Naive thymus-derived CD4-positive, alpha-beta T cell (primary cell): ENCODE data around the gene GEMIN4. TPM values are rescaled to one million over a fixed set of nuclear protein-coding genes. Genes with fewer than 3 reads are reported as not detected.

ENCODE experiments used
- ATAC-seq: fragments of 150-1000 bp; cut with Tn5 transposase; 2 replicates; pipeline ENCODE4 v1.10.0; 2021; ENCODE audit warnings: mild to moderate bottlenecking, moderate library complexity
- CTCF ChIA-PET: fragments of 350-600 bp; sonication (Branson Sonifier 250); formaldehyde crosslinking; loops from one replicate; lab custom pipeline; 2021; ENCODE audit warnings: antibody characterized with exemption; lab: Charles Lee
- POLR2A ChIA-PET: fragments of 350-600 bp; sonication (Branson Sonifier 250); formaldehyde crosslinking; loops from one replicate; lab custom pipeline; 2021; ENCODE audit warnings: antibody characterized with exemption, inconsistent platforms; lab: Charles Lee
- DNase-seq, 9 donors: peaks; one replicate each; pipeline versions ENCODE4 v3.0.0 to v3.0.0-alpha.2; 2020 to 2022; ENCODE audit warnings: mixed read lengths in 1 of 9
- H3K27ac ChIP-seq: one replicate; pipeline ENCODE4 v1.7.0; 2013; ENCODE audit warnings: mild to moderate bottlenecking, low read depth, low read length, moderate library complexity
- H3K27me3 ChIP-seq, 2 donors: one replicate each; pipeline ENCODE4 v1.7.0; 2013; ENCODE audit warnings: low read length in 2 of 2, mild to moderate bottlenecking in 2 of 2, moderate library complexity in 2 of 2; ENCODE audit not compliant: control insufficient read depth in 2 of 2, insufficient read depth in 2 of 2
- H3K36me3 ChIP-seq, 3 experiments: 1 replicate in 2 of 3; 2 replicates in 1 of 3; pipeline ENCODE4 v1.7.0; 2013; ENCODE audit warnings: low read length in 3 of 3, mild to moderate bottlenecking in 3 of 3, moderate library complexity in 1 of 3; ENCODE audit not compliant: insufficient read depth in 3 of 3, control insufficient read depth in 2 of 3
- H3K4me1 ChIP-seq, 2 donors: one replicate each; pipeline ENCODE4 v1.7.0; 2013; ENCODE audit warnings: low read length in 2 of 2, mild to moderate bottlenecking in 2 of 2, moderate library complexity in 1 of 2; ENCODE audit not compliant: control insufficient read depth in 2 of 2, insufficient read depth in 2 of 2
- H3K4me3 ChIP-seq: 2 replicates; pipeline ENCODE4 v1.7.0; 2013; ENCODE audit warnings: mild to moderate bottlenecking, low read length
- H3K9me3 ChIP-seq, 3 experiments: 1 replicate in 2 of 3; 2 replicates in 1 of 3; pipeline ENCODE4 v1.7.0; 2013; ENCODE audit warnings: low read length in 3 of 3; ENCODE audit not compliant: control insufficient read depth in 2 of 3
- H3K27ac Mint-ChIP-seq, 9 donors: one replicate each; pipeline ENCODE4 v1.8.0; 2020 to 2022; ENCODE audit warnings: mixed read lengths in 9 of 9, mild to moderate bottlenecking in 8 of 9, moderate library complexity in 5 of 9, inconsistent platforms in 2 of 9
- H3K27me3 Mint-ChIP-seq, 5 donors: one replicate each; pipeline ENCODE4 v1.8.0; 2021 to 2022; ENCODE audit warnings: mixed read lengths in 5 of 5, mild to moderate bottlenecking in 1 of 5
- H3K36me3 Mint-ChIP-seq, 5 donors: one replicate each; pipeline ENCODE4 v1.8.0; 2020 to 2022; ENCODE audit warnings: mixed read lengths in 5 of 5, mild to moderate bottlenecking in 3 of 5, inconsistent platforms in 1 of 5
- H3K4me1 Mint-ChIP-seq, 7 donors: one replicate each; pipeline ENCODE4 v1.8.0; 2020 to 2022; ENCODE audit warnings: mixed read lengths in 7 of 7, mild to moderate bottlenecking in 3 of 7, inconsistent platforms in 1 of 7
- H3K4me3 Mint-ChIP-seq, 10 donors: one replicate each; pipeline ENCODE4 v1.8.0; 2020 to 2022; ENCODE audit warnings: mild to moderate bottlenecking in 10 of 10, mixed read lengths in 10 of 10, moderate library complexity in 6 of 10, inconsistent platforms in 2 of 10
- H3K9me3 Mint-ChIP-seq, 11 donors: one replicate each; pipeline ENCODE4 v1.8.0; 2020 to 2022; ENCODE audit warnings: mixed read lengths in 11 of 11, mild to moderate bottlenecking in 4 of 11, inconsistent platforms in 1 of 11, moderate library complexity in 1 of 11
- intact Hi-C, 2 donors: fragments of 100-400 bp; cut with micrococcal nuclease; formaldehyde crosslinking; loops; one replicate each; pipeline ENCODE4 v1.15.1; 2023
- polyA plus RNA-seq, 2 donors: library from polyadenylated mRNA; unstranded; fragments of 300-500 nt; fragmentation: Illumina TruSeq; gene quantifications; one replicate each; pipeline ENCODE4 v1.2.3, GENCODE V29; 2021
- total RNA-seq, 6 experiments: library from RNA in 5 of 6; stranded (reverse) in 5 of 6; gene quantifications; 1 replicate in 5 of 6; 2 replicates in 1 of 6; pipeline ENCODE4 v1.2.3 and lab custom pipeline; 2021 to 2026

GEMIN4 gene
- total RNA-seq (10 to 100 TPM; 15.5 to 35.0 (median 28.9) TPM), polyA plus RNA-seq (10 to 100 TPM; 24.4 to 49.3 TPM), total RNA-seq (lab: John Stamatoyannopoulos, UW) (30.3 reads per million, percentile 60 among the genes with 10 or more reads in this experiment)

GRCh38 chr17:752002-752619, at the start of gene GEMIN4:
Gene GEMIN4 (minus strand): TSS chr17:752264. CDS start chr17:752142, 122 bp downstream.
- H3K36me3 Mint-ChIP-seq: peaks cover 0 to 41% (median 9%) of the 10 kb centered on the region in 5 donors
- no peaks in the 10 kb centered on the region for H3K27me3 Mint-ChIP-seq
- no peaks in the 10 kb centered on the region for H3K27me3 ChIP-seq
- H3K4me3 ChIP-seq: peak within 1 kb of the TSS; percentile 80
- ATAC-seq: peak; percentile 96
- POLR2A ChIA-PET: interaction anchor here (0.7 to 3.6 kb wide), 6 partner anchors 9 to 336 kb away, joined by 3 to 27 read pairs (median 4); partner anchors contain the start of genes GLOD4, MRM3 and VPS53
- H3K9me3 Mint-ChIP-seq: peaks cover 0 to 10% (median 0%) of the 10 kb centered on the region in 11 donors
- peaks cover 15 to 22% of the 10 kb centered on the region in 2 donors for H3K4me1 ChIP-seq
- peak within 1 kb of the TSS; percentile 88 to 98 (median 96) for H3K27ac Mint-ChIP-seq
- no peaks in the 10 kb centered on the region for H3K9me3 ChIP-seq
- H3K36me3 ChIP-seq: peaks cover 0 to 12% (median 8%) of the 10 kb centered on the region in 3 experiments
- peak within 1 kb of the TSS; percentile 81 for H3K27ac ChIP-seq
- peak within 1 kb of the TSS; percentile 90 to 97 (median 96) for H3K4me3 Mint-ChIP-seq
- CTCF ChIA-PET: interaction anchor here (0.8 to 1.3 kb wide), 5 partner anchors 10 to 340 kb away, joined by 3 to 5 read pairs (median 5); partner anchors contain the start of genes GLOD4 and MRM3
- intact Hi-C loops: loop anchor here (1.0 to 2.0 kb wide), 8 partner anchors 19 to 342 kb away; partner anchors contain the start of genes GLOD4 (in 2 of the 2), MRM3 (in 2 of the 2), TLCD3A (in 2 of the 2) and VPS53 (in 2 of the 2)
- peak; percentile 92 to 100 (median 98) for DNase-seq
- peaks cover 32 to 43% (median 40%) of the 10 kb centered on the region in 7 donors for H3K4me1 Mint-ChIP-seq

DNA sequence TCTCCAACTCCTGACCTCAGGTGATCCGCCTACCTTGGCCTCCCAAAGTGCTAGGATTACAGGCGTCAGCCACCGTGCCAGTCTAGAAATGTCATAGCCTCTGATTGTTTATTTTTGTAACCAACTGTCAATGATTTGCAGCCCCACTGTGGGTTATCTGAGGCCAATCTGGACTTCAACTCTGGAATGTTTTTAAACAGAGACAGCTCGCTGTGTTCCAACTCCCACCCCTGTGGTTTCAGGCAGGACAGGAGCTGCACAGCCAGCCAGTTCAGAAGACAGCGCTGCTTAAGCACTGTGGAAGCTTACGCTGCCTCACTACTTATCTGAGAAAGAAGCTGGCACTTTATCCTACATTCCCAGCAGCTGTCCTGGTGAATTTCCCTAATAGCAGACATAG, 49.6 kb upstream of the GEMIN4 start:
- no peaks in the 10 kb centered on the region for H3K9me3 Mint-ChIP-seq
- ATAC-seq: no peak
- H3K27ac Mint-ChIP-seq: no peak overlapping the region
- Histone ChIP-seq H3K9me3 (no peaks in the 10 kb centered on the region), H3K36me3 (no peaks in the 10 kb centered on the region), H3K27ac (no peak overlapping the region), H3K4me1 (no peaks in the 10 kb centered on the region), H3K27me3 (no peaks in the 10 kb centered on the region), H3K4me3 (no peak overlapping the region)
- CTCF ChIA-PET: no interaction called here
- POLR2A ChIA-PET: no interaction called here
- no peaks in the 10 kb centered on the region for H3K27me3 Mint-ChIP-seq
- intact Hi-C loops: no loop called here
- DNase-seq: no peak
- H3K4me3 Mint-ChIP-seq: no peak overlapping the region
- H3K36me3 Mint-ChIP-seq: no peaks in the 10 kb centered on the region
- peaks cover 0 to 2% (median 0%) of the 10 kb centered on the region in 7 donors for H3K4me1 Mint-ChIP-seq

DNA sequence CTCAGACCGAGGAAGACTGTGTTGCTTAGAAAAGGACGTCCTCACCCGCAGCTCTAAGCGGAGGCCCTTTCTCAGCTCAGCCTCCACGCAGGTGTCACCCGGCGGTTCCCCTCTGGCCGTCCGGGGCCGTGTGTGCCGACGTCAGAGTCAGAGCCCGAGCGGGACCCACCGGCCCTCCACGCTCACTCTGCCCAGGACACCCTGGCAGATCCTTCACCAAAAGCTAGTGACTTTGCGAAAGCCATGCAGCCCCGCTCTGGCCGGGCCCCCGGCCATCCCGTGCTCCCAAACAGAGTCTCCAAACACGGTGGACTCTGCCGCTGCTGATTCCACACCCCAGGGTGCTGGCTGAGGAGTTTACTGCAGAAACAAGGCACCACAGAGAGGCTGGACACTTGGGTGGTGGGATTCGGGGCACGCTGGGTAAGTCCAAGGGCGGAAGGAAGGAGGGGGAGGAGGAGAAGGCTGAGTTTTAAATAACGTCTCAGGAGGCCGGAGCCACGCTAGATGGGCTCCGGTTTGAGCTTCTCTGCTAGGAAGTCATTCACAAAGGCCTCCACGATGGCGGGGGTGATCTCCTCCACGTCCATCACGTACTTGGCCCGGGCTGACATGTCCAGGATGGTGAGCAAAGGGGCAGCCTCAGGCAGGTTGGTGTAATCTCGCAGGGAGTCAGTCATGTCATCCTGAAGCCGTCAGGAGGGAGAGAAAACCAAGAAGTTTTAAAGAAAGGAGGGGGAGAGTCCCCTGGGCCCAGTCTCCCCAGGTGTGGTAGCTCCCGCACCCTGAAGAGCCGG, 48.6 kb upstream of the GEMIN4 start:
- Histone ChIP-seq H3K27ac (no peak overlapping the region), H3K27me3 (no peaks in the 10 kb centered on the region), H3K9me3 (no peaks in the 10 kb centered on the region), H3K36me3 (no peaks in the 10 kb centered on the region), H3K4me3 (no peak overlapping the region), H3K4me1 (no peaks in the 10 kb centered on the region)
- ATAC-seq (no peak), DNase-seq (no peak)
- Mint-ChIP-seq H3K4me3 (no peak overlapping the region), H3K27ac (peak overlapping the region in 1 of 9 donors; percentile 23), H3K36me3 (no peaks in the 10 kb centered on the region), H3K9me3 (no peaks in the 10 kb centered on the region), H3K4me1 (peaks cover 0 to 4% (median 0%) of the 10 kb centered on the region in 7 donors), H3K27me3 (no peaks in the 10 kb centered on the region)
- ChIA-PET POLR2A (no interaction called here), CTCF (no interaction called here)
- intact Hi-C loops: no loop called here

DNA sequence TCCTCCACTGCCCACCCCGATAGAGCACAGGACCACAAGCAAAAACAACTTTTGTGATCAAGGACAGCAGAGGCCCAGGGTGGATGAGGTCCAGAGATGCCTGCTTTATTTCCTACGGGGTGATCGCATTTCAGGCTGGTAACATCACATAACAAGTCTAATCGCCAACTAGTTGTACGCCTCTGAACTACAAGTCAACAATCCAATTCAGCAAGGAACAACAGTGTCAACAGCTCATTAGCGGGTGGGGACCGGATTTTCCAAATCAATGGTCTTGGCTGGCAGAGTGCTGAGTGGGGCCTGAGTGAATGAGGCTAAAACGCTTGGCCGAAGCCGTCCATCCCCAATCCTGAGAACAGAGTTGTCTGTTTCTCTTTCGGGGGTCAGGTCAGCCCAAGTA, 47.2 kb upstream of the GEMIN4 start:
- peaks cover 2 to 6% of the 10 kb centered on the region in 2 donors for H3K4me1 ChIP-seq
- Mint-ChIP-seq H3K4me3 (no peak overlapping the region), H3K27me3 (no peaks in the 10 kb centered on the region), H3K27ac (no peak overlapping the region), H3K4me1 (peaks cover 3 to 10% (median 6%) of the 10 kb centered on the region in 7 donors), H3K9me3 (no peaks in the 10 kb centered on the region), H3K36me3 (no peaks in the 10 kb centered on the region)
- ATAC-seq (no peak), DNase-seq (no peak)
- no peaks in the 10 kb centered on the region for H3K36me3 ChIP-seq
- ChIA-PET POLR2A (no interaction called here), CTCF (interaction anchor here (0.6 kb wide), 1 partner anchor 347 kb away, joined by 3 read pairs; no protein-coding TSS in a partner anchor)
- intact Hi-C loops: no loop called here
- H3K4me3 ChIP-seq: no peak overlapping the region
- H3K27ac ChIP-seq: no peak overlapping the region
- no peaks in the 10 kb centered on the region for H3K9me3 ChIP-seq
- no peaks in the 10 kb centered on the region for H3K27me3 ChIP-seq

DNA sequence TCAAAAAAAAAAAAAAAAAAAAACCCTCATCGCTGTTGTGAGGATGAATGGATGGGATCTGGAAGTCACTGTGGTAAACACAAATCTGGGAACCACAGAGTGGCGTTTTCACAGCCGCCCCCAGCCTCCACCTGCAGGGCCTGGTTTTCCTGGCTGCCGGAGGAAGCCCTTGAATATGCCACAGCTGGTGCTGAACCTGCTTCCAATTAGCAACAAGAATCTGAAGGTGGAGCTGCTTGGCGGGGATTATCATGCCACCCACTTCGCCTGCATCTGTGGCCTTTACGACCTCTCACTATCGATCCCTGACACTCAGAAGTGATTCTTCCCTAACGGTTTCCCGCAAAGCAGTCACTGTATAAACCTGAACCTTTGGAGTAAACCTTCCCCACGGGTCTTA, 46.2 kb upstream of the GEMIN4 start:
- Histone ChIP-seq H3K4me3 (no peak overlapping the region), H3K27ac (no peak overlapping the region), H3K4me1 (peaks cover 2 to 6% of the 10 kb centered on the region in 2 donors), H3K27me3 (no peaks in the 10 kb centered on the region), H3K36me3 (no peaks in the 10 kb centered on the region), H3K9me3 (no peaks in the 10 kb centered on the region)
- ChIA-PET CTCF (interaction anchor here (0.6 to 1.2 kb wide), 2 partner anchors 150 to 183 kb away, joined by 5 read pairs; no protein-coding TSS in a partner anchor), POLR2A (no interaction called here)
- DNase-seq (no peak), ATAC-seq (no peak)
- H3K27me3 Mint-ChIP-seq: no peaks in the 10 kb centered on the region
- intact Hi-C loops: no loop called here
- no peaks in the 10 kb centered on the region for H3K36me3 Mint-ChIP-seq
- H3K9me3 Mint-ChIP-seq: no peaks in the 10 kb centered on the region
- H3K27ac Mint-ChIP-seq: peak overlapping the region in 1 of 9 donors; percentile 49
- H3K4me3 Mint-ChIP-seq: no peak overlapping the region
- H3K4me1 Mint-ChIP-seq: peaks cover 3 to 10% (median 6%) of the 10 kb centered on the region in 7 donors

- CTCF ChIA-PET: interaction anchor here (0.5 to 1.2 kb wide), 6 partner anchors 9 to 259 kb away, joined by 3 to 5 read pairs (median 3); no protein-coding TSS in a partner anchor
Observed at GRCh38 chr17:797236-797840, 45.3 kb upstream of the GEMIN4 start.

More at GRCh38 chr17:797236-797840, 45.3 kb upstream of the GEMIN4 start:
- no peaks in the 10 kb centered on the region for H3K27me3 ChIP-seq
- peaks cover 0 to 4% (median under 1%) of the 10 kb centered on the region in 3 experiments for H3K36me3 ChIP-seq
- ATAC-seq (no peak), DNase-seq (no peak)
- peaks cover 0 to 5% (median 0%) of the 10 kb centered on the region in 5 donors for H3K36me3 Mint-ChIP-seq
- peaks cover 2 to 6% of the 10 kb centered on the region in 2 donors for H3K4me1 ChIP-seq
- intact Hi-C loops: no loop called here
- no peak overlapping the region for H3K4me3 ChIP-seq
- no peak overlapping the region for H3K27ac Mint-ChIP-seq
- H3K27me3 Mint-ChIP-seq: no peaks in the 10 kb centered on the region
- POLR2A ChIA-PET: interaction anchor here (1.1 kb wide), 1 partner anchor 184 kb away, joined by 4 read pairs; no protein-coding TSS in a partner anchor
- no peaks in the 10 kb centered on the region for H3K9me3 ChIP-seq
- H3K9me3 Mint-ChIP-seq: no peaks in the 10 kb centered on the region
- H3K4me1 Mint-ChIP-seq: peaks cover 3 to 10% (median 6%) of the 10 kb centered on the region in 7 donors
- no peak overlapping the region for H3K4me3 Mint-ChIP-seq
- no peak overlapping the region for H3K27ac ChIP-seq
